Osteoblast (primary cell): Measurements from ENCODE around the gene GNAI3. TPM values are rescaled to one million over a fixed set of nuclear protein-coding genes. Genes with fewer than 3 reads are reported as not detected.

Experiments
- DNase-seq: peaks from one replicate; pipeline ENCODE4 v3.0.0; 2011; ENCODE audit warnings: low spot score, mixed read lengths; ENCODE audit not compliant: insufficient read length; ENCODE audit errors: missing footprints
- H2AFZ ChIP-seq: 2 replicates; pipeline ENCODE4 v1.6.0; 2011; ENCODE audit warnings: mild to moderate bottlenecking, low read length
- H3K27ac ChIP-seq: 2 replicates; pipeline ENCODE4 v1.5.1; 2011; ENCODE audit warnings: mild to moderate bottlenecking, low read depth, low read length, moderate library complexity
- H3K27me3 ChIP-seq: 2 replicates; pipeline ENCODE4 v1.6.0; 2012; ENCODE audit warnings: mild to moderate bottlenecking, control low read depth, inconsistent platforms, low read length, moderate library complexity; ENCODE audit not compliant: insufficient read depth
- H3K36me3 ChIP-seq: 2 replicates; pipeline ENCODE4 v1.5.1; 2011; ENCODE audit warnings: mild to moderate bottlenecking, low read length, control low read depth, moderate library complexity; ENCODE audit not compliant: insufficient read depth
- H3K4me1 ChIP-seq: 2 replicates; pipeline ENCODE4 v1.5.1; 2011; ENCODE audit warnings: mild to moderate bottlenecking, low read length, control low read depth, moderate library complexity; ENCODE audit not compliant: insufficient read depth
- H3K4me2 ChIP-seq: 2 replicates; pipeline ENCODE4 v1.6.0; 2011; ENCODE audit warnings: mild to moderate bottlenecking, low read length; ENCODE audit not compliant: insufficient read depth
- H3K4me3 ChIP-seq: fragments of 200-600 bp; sonication (generic); 3 replicates; pipeline ENCODE4 v1.5.1; 2012; ENCODE audit warnings: mild to moderate bottlenecking, low read length, inconsistent platforms; ENCODE audit not compliant: insufficient read depth
- H3K79me2 ChIP-seq: 2 replicates; pipeline ENCODE4 v1.6.0; 2012; ENCODE audit warnings: mild to moderate bottlenecking, low read length, control low read depth, inconsistent platforms; ENCODE audit not compliant: insufficient read depth
- H3K9me3 ChIP-seq: 2 replicates; pipeline ENCODE4 v1.5.1; 2011; ENCODE audit warnings: low read depth, low read length, control low read depth
- H4K20me1 ChIP-seq: 2 replicates; pipeline ENCODE4 v1.6.0; 2012; ENCODE audit warnings: mild to moderate bottlenecking, low read length, control low read depth; ENCODE audit not compliant: insufficient read depth
- CTCF ChIP-seq: IDR thresholded peaks from 2 replicates; pipeline ENCODE4 v1.5.1; 2011; ENCODE audit warnings: mild to moderate bottlenecking, low read depth, low read length, moderate library complexity; ENCODE audit errors: extremely low read depth
- total RNA-seq: library from RNA; depleted of rRNA; stranded (reverse); fragments of >200 nt; gene quantifications from 2 replicates; pipeline ENCODE4 v1.2.3, GENCODE V29; 2012

GNAI3 gene
- total RNA-seq, 1 donor, result 14.1 TPM

GRCh38 chr1:109623601-109624161 is 75.3 kb downstream of the GNAI3 start:
- no peaks in the 10 kb centered on the region for H3K9me3 ChIP-seq
- no peak for TF ChIP-seq CTCF
- H2AFZ ChIP-seq, result no peak overlapping the region
- H3K27ac ChIP-seq, result peak overlapping the region; percentile 93
- H3K79me2 ChIP-seq, result peaks cover 63% of the 10 kb centered on the region
- peak overlapping the region; percentile 61 for H3K4me2 ChIP-seq
- peak overlapping the region; percentile 46 for H3K4me3 ChIP-seq
- no peaks in the 10 kb centered on the region for H3K27me3 ChIP-seq
- peaks cover 27% of the 10 kb centered on the region for H3K36me3 ChIP-seq
- peaks cover 41% of the 10 kb centered on the region for H3K4me1 ChIP-seq
- H4K20me1 ChIP-seq, result peaks cover 50% of the 10 kb centered on the region
- peak; percentile 92 for DNase-seq

GRCh38 chr1:109624201-109625010 is 76.0 kb downstream of the GNAI3 start:
- Histone ChIP-seq H3K36me3 (peaks cover 34% of the 10 kb centered on the region), H3K4me3 (no peak overlapping the region), H3K4me2 (peak overlapping the region; percentile 61), H4K20me1 (peaks cover 57% of the 10 kb centered on the region), H3K27me3 (no peaks in the 10 kb centered on the region), H3K4me1 (peaks cover 34% of the 10 kb centered on the region), H3K9me3 (no peaks in the 10 kb centered on the region), H3K27ac (peak overlapping the region; percentile 93), H3K79me2 (peaks cover 66% of the 10 kb centered on the region), H2AFZ (no peak overlapping the region)
- TF ChIP-seq CTCF, result no peak
- peak; percentile 90 for DNase-seq

GRCh38 chr1:109625176-109625575 is 76.8 kb downstream of the GNAI3 start:
- peaks cover 42% of the 10 kb centered on the region for H3K36me3 ChIP-seq
- H2AFZ ChIP-seq, result no peak overlapping the region
- H3K79me2 ChIP-seq, result peaks cover 61% of the 10 kb centered on the region
- no peaks in the 10 kb centered on the region for H3K9me3 ChIP-seq
- H3K4me3 ChIP-seq, result no peak overlapping the region
- no peak for TF ChIP-seq CTCF
- no peak for DNase-seq
- peaks cover 32% of the 10 kb centered on the region for H3K4me1 ChIP-seq
- H3K27me3 ChIP-seq, result no peaks in the 10 kb centered on the region
- H3K4me2 ChIP-seq, result no peak overlapping the region
- H3K27ac ChIP-seq, result no peak overlapping the region
- peaks cover 61% of the 10 kb centered on the region for H4K20me1 ChIP-seq
